ENCODE data around the gene EML4. TPM values are rescaled to one million over a fixed set of nuclear protein-coding genes. Genes with fewer than 3 reads are reported as not detected.

EML4 gene
- total and polyA plus RNA-seq, 2 of the 13 experiments (the other 11 are each of a cell fraction or from before 2014, with no cell fraction given) = 243 to 476 TPM

DNA sequence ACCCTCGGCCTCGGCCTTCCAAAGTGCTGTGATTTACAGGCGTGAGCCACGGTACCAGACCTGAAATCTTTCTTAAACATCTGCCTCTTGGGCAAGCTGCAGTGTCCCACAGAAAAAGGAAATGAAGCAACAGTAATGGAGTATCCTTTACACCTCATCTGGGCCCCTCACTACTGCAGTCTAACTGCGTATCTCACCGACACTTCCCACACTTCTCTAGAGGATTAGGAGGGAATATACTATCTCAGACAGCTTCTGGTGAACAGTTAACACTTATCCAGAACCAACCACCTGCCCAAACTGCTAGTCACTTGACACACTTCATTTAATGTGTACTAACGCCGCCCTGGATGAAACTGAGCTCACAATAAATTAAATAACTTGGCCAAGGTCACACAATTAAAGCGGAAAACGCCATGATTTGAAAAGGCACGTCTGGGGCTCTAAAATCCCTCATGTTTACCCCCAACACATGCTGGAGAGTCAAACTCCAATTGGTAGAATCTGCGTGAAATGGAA, 190.9 kb downstream of the EML4 start (continued):
- 0 out of 2 replicates have a peak, but pooled peaks have one; percentile 26 for TF ChIP-seq ZNF790 (CRISPR knock-in tag; IDR thresholded peaks at IDR 0.05; ENCODE audit: borderline replicate concordance)
- no peak for TF ChIP-seq XRCC5 (optimal IDR thresholded peaks at IDR 0.05; ENCODE audit: low read length)
- TF ChIP-seq SMARCE1 (IDR thresholded peaks at IDR 0.05; ENCODE audit: borderline replicate concordance) = no peak
- TF ChIP-seq ZFAT (CRISPR knock-in tag; conservative IDR thresholded peaks at IDR 0.05) = no peak
- TF ChIP-seq, protein P1, sequence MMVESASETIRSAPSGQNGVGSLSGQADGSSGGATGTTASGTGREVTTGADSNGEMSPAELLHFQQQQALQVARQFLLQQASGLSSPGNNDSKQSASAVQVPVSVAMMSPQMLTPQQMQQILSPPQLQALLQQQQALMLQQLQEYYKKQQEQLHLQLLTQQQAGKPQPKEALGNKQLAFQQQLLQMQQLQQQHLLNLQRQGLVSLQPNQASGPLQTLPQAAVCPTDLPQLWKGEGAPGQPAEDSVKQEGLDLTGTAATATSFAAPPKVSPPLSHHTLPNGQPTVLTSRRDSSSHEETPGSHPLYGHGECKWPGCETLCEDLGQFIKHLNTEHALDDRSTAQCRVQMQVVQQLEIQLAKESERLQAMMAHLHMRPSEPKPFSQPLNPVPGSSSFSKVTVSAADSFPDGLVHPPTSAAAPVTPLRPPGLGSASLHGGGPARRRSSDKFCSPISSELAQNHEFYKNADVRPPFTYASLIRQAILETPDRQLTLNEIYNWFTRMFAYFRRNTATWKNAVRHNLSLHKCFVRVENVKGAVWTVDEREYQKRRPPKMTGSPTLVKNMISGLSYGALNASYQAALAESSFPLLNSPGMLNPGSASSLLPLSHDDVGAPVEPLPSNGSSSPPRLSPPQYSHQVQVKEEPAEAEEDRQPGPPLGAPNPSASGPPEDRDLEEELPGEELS (CRISPR knock-in tag; IDR thresholded peaks at IDR 0.05) = 0 out of 2 replicates have a peak, but pooled peaks have one; percentile 20
- TF ChIP-seq KDM1A (CRISPR knock-in tag; IDR thresholded peaks at IDR 0.05) = no peak
- no peak for TF ChIP-seq GABPA (IDR thresholded peaks at IDR 0.05; ENCODE audit: low read depth, low read length)
- TF ChIP-seq GABPA (CRISPR knock-in tag; IDR thresholded peaks at IDR 0.05; ENCODE audit: low read depth) = no peak
- no peak for TF ChIP-seq ZFP41 (CRISPR knock-in tag; IDR thresholded peaks at IDR 0.05; ENCODE audit: borderline replicate concordance)
- 0 out of 2 replicates have a peak, but pooled peaks have one; percentile 8 for TF ChIP-seq ZKSCAN1 (IDR thresholded peaks at IDR 0.05; ENCODE audit: low read length)
- peak; percentile 18; the same call in 1 of the 2 replicates for TF ChIP-seq TAF1 (CRISPR knock-in tag; IDR thresholded peaks at IDR 0.05)
- TF ChIP-seq ZNF598 (CRISPR knock-in tag; IDR thresholded peaks at IDR 0.05; ENCODE audit: borderline replicate concordance) = no peak
- no peak; the same call in none of the 2 replicates for TF ChIP-seq ZFX (CRISPR knock-in tag; IDR thresholded peaks at IDR 0.05; ENCODE audit: low read depth)
- no peak for TF ChIP-seq ZNF546 (CRISPR knock-in tag; conservative IDR thresholded peaks at IDR 0.05)
- no peak for TF ChIP-seq FOXJ3 (CRISPR knock-in tag; IDR thresholded peaks at IDR 0.05; ENCODE audit: borderline replicate concordance)

All from HepG2 (cell line).